K562 (cell line): ENCODE measurements around the gene THADA. TPM values are rescaled to one million over a fixed set of nuclear protein-coding genes. Genes with fewer than 3 reads are reported as not detected.
A peak's percentile ranks its signal among the peaks of the same experiment; 100 is the strongest.

Experiments used
- CREB1 ChIP-seq, 2 experiments: sonication (generic) in 1 of 2; formaldehyde crosslinking in 1 of 2; IDR thresholded peaks; 2 replicates each; pipeline versions ENCODE4 v1.6.1 to v1.8.0; 2012 to 2022; ENCODE audit warnings: inconsistent platforms in 1 of 2, mild to moderate bottlenecking in 1 of 2, missing genetic modification reagents in 1 of 2, moderate library complexity in 1 of 2
- FOXJ3 ChIP-seq: sonication (generic); formaldehyde crosslinking; IDR thresholded peaks from 2 replicates; pipeline ENCODE4 v1.4.0; 2020; ENCODE audit warnings: mild to moderate bottlenecking, missing genetic modification reagents
- GTF2F1 ChIP-seq: IDR thresholded peaks from 2 replicates; pipeline ENCODE4 v1.6.1; 2011; ENCODE audit warnings: low read depth, low read length, improper control_type of control experiment
- HDAC3 ChIP-seq: fragments of 450-650 bp; IDR thresholded peaks from 2 replicates; pipeline ENCODE4 v1.6.1; 2018; ENCODE audit warnings: borderline replicate concordance, mild to moderate bottlenecking, moderate library complexity; ENCODE audit not compliant: partially characterized antibody
- HEY1 ChIP-seq: fragments of 250-450 bp; sonication (Bioruptor Pico); IDR thresholded peaks from 2 replicates; pipeline ENCODE4 v1.5.0; 2020; ENCODE audit warnings: mild to moderate bottlenecking, moderate library complexity, borderline replicate concordance
- KLF6 ChIP-seq: fragments of 250-450 bp; sonication (Bioruptor Pico); IDR thresholded peaks from 2 replicates; pipeline ENCODE4 v1.4.0; 2020; ENCODE audit warnings: mild to moderate bottlenecking, moderate library complexity, borderline replicate concordance
- MBD2 ChIP-seq: sonication (generic); IDR thresholded peaks from 2 replicates; pipeline ENCODE4 v1.6.1; 2016; ENCODE audit warnings: low read depth, borderline replicate concordance
- NONO ChIP-seq, 2 experiments: fragments of 200-400 bp in 1 of 2; fragments of 450-650 bp in 1 of 2; formaldehyde crosslinking in 1 of 2; IDR thresholded peaks; 2 replicates each; pipeline ENCODE4 v1.6.1; 2017; ENCODE audit warnings: low read depth in 2 of 2, mild to moderate bottlenecking in 2 of 2, moderate library complexity in 2 of 2, low read length in 1 of 2
- PHF20 ChIP-seq: fragments of 450-650 bp; IDR thresholded peaks from 2 replicates; pipeline ENCODE4 v1.6.1; 2018; ENCODE audit not compliant: partially characterized antibody
- RHOXF2B ChIP-seq: fragments of 250-450 bp; sonication (Bioruptor Pico); conservative IDR thresholded peaks from 2 replicates; pipeline ENCODE4 v1.5.1; 2021
- SAFB ChIP-seq: fragments of 200-400 bp; formaldehyde crosslinking; IDR thresholded peaks from 2 replicates; pipeline ENCODE4 v1.6.1; 2017; ENCODE audit warnings: low read depth, low read length, borderline replicate concordance
- U2AF2 ChIP-seq: fragments of 200-400 bp; formaldehyde crosslinking; optimal IDR thresholded peaks from 2 replicates; pipeline ENCODE3; 2017; ENCODE audit warnings: low read depth, mild to moderate bottlenecking, low read length
- ZC3H8 ChIP-seq: fragments of 450-650 bp; IDR thresholded peaks from 2 replicates; pipeline ENCODE4 v1.6.1; 2017
- ZFPM2 ChIP-seq: fragments of 250-450 bp; sonication (Bioruptor Pico); IDR thresholded peaks from 2 replicates; pipeline ENCODE4 v1.5.1; 2022; ENCODE audit warnings: mild to moderate bottlenecking
- ZNF699 ChIP-seq: fragments of 250-450 bp; sonication (Bioruptor Pico); IDR thresholded peaks from 2 replicates; pipeline ENCODE4 v1.8.0; 2021; ENCODE audit warnings: mild to moderate bottlenecking, moderate library complexity; ENCODE audit not compliant: insufficient replicate concordance
- ZNF785 ChIP-seq: fragments of 250-450 bp; sonication (Bioruptor Pico); IDR thresholded peaks from 2 replicates; pipeline ENCODE4 v1.4.0; 2020; ENCODE audit warnings: mild to moderate bottlenecking
- polyA plus RNA-seq, 8 experiments: library from polyadenylated mRNA; depleted of rRNA in 4 of 8; stranded (reverse) in 5 of 8; unstranded in 3 of 8; fragments of >200 nt; fragmentation: Nextera tagmentation in 2 of 8; fragmentation: Illumina TruSeq in 1 of 8; extraction: Ambion mirVana in 2 of 8; extraction: Trizol in 1 of 8; gene quantifications; 2 replicates each; pipeline versions ENCODE4 v1.2.1 to v1.2.3, GENCODE V29; 2011 to 2014; ENCODE audit warnings: inconsistent platforms in 1 of 8, missing spikeins in 1 of 8
- total RNA-seq, 7 experiments: library from RNA; depleted of rRNA in 6 of 7; stranded (reverse); fragments of >200 nt in 6 of 7; fragmentation: Illumina TruSeq in 2 of 7; extraction: Trizol in 2 of 7; gene quantifications; 2 replicates each; pipeline versions ENCODE4 v1.2.1 to v1.2.3, GENCODE V29; 2011 to 2021; ENCODE audit warnings: low replicate concordance in 1 of 7
- TF ChIP-seq, protein P1 (sequence below): fragments of 450-650 bp; formaldehyde crosslinking; IDR thresholded peaks from 2 replicates; pipeline ENCODE4 v1.4.0; 2020; ENCODE audit warnings: mild to moderate bottlenecking, moderate library complexity
- TF ChIP-seq, protein P2 (sequence below), 2 experiments: fragments of 450-650 bp in 1 of 2; IDR thresholded peaks; 2 replicates each; pipeline ENCODE4 v1.6.1; 2011 to 2017; ENCODE audit warnings: low read depth in 2 of 2, antibody characterized with exemption in 1 of 2, borderline replicate concordance in 1 of 2, low read length in 1 of 2, mild to moderate bottlenecking in 1 of 2, mixed read lengths in 1 of 2; ENCODE audit not compliant: control insufficient read depth in 1 of 2
- TF ChIP-seq, protein P3 (sequence below): fragments of 250-450 bp; sonication (Bioruptor Pico); IDR thresholded peaks from 2 replicates; pipeline ENCODE4 v1.9.0; 2021; ENCODE audit warnings: mild to moderate bottlenecking, inconsistent platforms
- TF ChIP-seq, protein P4 (sequence below): IDR thresholded peaks from 2 replicates; pipeline ENCODE4 v1.6.1; 2011; ENCODE audit not compliant: insufficient read length; ENCODE audit errors: extremely low read depth

The THADA gene
- total and polyA plus RNA-seq, 9 of the 15 experiments (the other 6 are each of a cell fraction or from before 2014, with no cell fraction given) = 17.8 to 34.7 (median 31.9) TPM

DNA sequence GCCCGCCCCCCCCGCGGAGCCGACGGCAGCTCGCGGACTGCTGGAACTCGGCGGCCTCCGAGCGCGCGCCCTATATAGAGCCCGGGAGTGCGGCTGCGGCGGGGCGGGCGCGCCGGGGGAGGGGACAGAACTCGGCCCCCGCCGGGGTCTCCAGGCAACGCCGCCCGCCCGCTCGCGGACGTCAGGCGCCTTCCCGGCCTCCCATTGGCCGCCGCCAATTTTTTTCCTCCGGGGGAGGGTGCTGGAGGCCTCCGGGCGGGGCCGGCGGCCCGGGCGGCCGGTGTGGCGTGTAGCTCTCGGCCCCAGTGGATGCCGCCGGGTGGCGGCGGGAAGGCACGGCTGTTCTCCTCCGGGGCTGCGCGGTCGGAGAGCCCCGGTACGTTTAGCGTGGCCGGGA lies 369.3 kb downstream of the THADA start, which contains the start of gene ZFP36L2 (continued):
- TF ChIP-seq, protein P1, sequence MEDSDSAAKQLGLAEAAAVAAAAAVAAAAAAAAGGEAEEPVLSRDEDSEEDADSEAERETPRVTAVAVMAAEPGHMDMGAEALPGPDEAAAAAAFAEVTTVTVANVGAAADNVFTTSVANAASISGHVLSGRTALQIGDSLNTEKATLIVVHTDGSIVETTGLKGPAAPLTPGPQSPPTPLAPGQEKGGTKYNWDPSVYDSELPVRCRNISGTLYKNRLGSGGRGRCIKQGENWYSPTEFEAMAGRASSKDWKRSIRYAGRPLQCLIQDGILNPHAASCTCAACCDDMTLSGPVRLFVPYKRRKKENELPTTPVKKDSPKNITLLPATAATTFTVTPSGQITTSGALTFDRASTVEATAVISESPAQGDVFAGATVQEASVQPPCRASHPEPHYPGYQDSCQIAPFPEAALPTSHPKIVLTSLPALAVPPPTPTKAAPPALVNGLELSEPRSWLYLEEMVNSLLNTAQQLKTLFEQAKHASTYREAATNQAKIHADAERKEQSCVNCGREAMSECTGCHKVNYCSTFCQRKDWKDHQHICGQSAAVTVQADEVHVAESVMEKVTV (CRISPR knock-in tag) = peak; percentile 27; the same call in 1 of the 2 replicates
- TF ChIP-seq KLF6 (CRISPR knock-in tag) = no peak
- TF ChIP-seq FOXJ3 (CRISPR knock-in tag) = no peak
- TF ChIP-seq SAFB = peak; percentile 12; the same call in 1 of the 2 replicates
- no peak for TF ChIP-seq ZNF785 (CRISPR knock-in tag)
- TF ChIP-seq U2AF2 = no peak
- peak; percentile 50 for TF ChIP-seq MBD2
- peak; percentile 66 for TF ChIP-seq CREB1 (IDR thresholded peaks at IDR 0.05)
- no peak for TF ChIP-seq CREB1 (CRISPR knock-in tag; IDR thresholded peaks at IDR 0.05)
- no peak for TF ChIP-seq ZC3H8
- peak in 1 of 2 experiments; percentile 51; a peak in 2 of 4 replicates for TF ChIP-seq NONO (IDR thresholded peaks at IDR 0.05; ENCODE audit: low read depth in 2 of 2, low read length in 1 of 2)
- TF ChIP-seq, protein P2, sequence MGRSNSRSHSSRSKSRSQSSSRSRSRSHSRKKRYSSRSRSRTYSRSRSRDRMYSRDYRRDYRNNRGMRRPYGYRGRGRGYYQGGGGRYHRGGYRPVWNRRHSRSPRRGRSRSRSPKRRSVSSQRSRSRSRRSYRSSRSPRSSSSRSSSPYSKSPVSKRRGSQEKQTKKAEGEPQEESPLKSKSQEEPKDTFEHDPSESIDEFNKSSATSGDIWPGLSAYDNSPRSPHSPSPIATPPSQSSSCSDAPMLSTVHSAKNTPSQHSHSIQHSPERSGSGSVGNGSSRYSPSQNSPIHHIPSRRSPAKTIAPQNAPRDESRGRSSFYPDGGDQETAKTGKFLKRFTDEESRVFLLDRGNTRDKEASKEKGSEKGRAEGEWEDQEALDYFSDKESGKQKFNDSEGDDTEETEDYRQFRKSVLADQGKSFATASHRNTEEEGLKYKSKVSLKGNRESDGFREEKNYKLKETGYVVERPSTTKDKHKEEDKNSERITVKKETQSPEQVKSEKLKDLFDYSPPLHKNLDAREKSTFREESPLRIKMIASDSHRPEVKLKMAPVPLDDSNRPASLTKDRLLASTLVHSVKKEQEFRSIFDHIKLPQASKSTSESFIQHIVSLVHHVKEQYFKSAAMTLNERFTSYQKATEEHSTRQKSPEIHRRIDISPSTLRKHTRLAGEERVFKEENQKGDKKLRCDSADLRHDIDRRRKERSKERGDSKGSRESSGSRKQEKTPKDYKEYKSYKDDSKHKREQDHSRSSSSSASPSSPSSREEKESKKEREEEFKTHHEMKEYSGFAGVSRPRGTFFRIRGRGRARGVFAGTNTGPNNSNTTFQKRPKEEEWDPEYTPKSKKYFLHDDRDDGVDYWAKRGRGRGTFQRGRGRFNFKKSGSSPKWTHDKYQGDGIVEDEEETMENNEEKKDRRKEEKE (IDR thresholded peaks at IDR 0.05; ENCODE audit: borderline replicate concordance in 1 of 2, control insufficient read depth in 1 of 2, low read depth in 2 of 2, low read length in 1 of 2) = no peak
- TF ChIP-seq GTF2F1 = peak; percentile 51; the same call in 1 of the 2 replicates
- TF ChIP-seq ZFPM2 (CRISPR knock-in tag) = no peak
- TF ChIP-seq HDAC3 = no peak
- TF ChIP-seq HEY1 (CRISPR knock-in tag) = no peak
- TF ChIP-seq ZNF699 (CRISPR knock-in tag) = no peak
- TF ChIP-seq, protein P3, sequence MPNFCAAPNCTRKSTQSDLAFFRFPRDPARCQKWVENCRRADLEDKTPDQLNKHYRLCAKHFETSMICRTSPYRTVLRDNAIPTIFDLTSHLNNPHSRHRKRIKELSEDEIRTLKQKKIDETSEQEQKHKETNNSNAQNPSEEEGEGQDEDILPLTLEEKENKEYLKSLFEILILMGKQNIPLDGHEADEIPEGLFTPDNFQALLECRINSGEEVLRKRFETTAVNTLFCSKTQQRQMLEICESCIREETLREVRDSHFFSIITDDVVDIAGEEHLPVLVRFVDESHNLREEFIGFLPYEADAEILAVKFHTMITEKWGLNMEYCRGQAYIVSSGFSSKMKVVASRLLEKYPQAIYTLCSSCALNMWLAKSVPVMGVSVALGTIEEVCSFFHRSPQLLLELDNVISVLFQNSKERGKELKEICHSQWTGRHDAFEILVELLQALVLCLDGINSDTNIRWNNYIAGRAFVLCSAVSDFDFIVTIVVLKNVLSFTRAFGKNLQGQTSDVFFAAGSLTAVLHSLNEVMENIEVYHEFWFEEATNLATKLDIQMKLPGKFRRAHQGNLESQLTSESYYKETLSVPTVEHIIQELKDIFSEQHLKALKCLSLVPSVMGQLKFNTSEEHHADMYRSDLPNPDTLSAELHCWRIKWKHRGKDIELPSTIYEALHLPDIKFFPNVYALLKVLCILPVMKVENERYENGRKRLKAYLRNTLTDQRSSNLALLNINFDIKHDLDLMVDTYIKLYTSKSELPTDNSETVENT (CRISPR knock-in tag) = peak; percentile 61
- TF ChIP-seq, protein P4, sequence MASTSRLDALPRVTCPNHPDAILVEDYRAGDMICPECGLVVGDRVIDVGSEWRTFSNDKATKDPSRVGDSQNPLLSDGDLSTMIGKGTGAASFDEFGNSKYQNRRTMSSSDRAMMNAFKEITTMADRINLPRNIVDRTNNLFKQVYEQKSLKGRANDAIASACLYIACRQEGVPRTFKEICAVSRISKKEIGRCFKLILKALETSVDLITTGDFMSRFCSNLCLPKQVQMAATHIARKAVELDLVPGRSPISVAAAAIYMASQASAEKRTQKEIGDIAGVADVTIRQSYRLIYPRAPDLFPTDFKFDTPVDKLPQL = peak; percentile 27
- no peak for TF ChIP-seq PHF20
- TF ChIP-seq RHOXF2B = no peak
